ENCODE measurements around the gene ARG2.

Gene ARG2

DNA sequence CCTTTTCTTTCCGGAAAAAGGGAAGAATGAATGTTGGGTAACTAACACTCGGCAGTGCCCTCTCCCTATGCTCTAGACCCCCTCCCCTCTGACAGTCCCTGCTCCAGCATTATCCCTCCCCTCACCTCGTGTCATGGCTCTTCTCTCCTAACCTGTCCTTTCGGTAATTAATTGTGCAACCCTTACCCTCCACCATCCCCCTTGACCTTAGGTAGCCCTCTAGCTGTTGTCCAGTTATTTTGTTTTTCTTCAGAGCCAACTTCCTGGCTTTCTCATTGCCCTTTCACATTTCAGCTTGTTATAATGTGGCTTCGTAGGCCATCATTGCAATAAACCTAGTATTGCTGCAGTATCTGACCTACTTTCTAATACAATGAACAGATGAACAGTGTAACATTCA lies 11.2 kb downstream of the ARG2 start:
- Histone ChIP-seq H3K9me3 (no peaks in the 10 kb centered on the region), H3K27me3 (no peaks in the 10 kb centered on the region), H3K27ac (no peak overlapping the region), H3K36me3 (peaks cover 0 to 5% (median 0%) of the 10 kb centered on the region in 3 donors), H3K4me1 (no peaks in the 10 kb centered on the region), H3K4me3 (no peak overlapping the region)
- TF ChIP-seq, protein P1, sequence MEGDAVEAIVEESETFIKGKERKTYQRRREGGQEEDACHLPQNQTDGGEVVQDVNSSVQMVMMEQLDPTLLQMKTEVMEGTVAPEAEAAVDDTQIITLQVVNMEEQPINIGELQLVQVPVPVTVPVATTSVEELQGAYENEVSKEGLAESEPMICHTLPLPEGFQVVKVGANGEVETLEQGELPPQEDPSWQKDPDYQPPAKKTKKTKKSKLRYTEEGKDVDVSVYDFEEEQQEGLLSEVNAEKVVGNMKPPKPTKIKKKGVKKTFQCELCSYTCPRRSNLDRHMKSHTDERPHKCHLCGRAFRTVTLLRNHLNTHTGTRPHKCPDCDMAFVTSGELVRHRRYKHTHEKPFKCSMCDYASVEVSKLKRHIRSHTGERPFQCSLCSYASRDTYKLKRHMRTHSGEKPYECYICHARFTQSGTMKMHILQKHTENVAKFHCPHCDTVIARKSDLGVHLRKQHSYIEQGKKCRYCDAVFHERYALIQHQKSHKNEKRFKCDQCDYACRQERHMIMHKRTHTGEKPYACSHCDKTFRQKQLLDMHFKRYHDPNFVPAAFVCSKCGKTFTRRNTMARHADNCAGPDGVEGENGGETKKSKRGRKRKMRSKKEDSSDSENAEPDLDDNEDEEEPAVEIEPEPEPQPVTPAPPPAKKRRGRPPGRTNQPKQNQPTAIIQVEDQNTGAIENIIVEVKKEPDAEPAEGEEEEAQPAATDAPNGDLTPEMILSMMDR (IDR thresholded peaks at IDR 0.05): no peak
- intact Hi-C loops (cut with DNase I; ENCODE audit: low total_unique reads): no loop called here
- no peak for DNase-seq

DNA sequence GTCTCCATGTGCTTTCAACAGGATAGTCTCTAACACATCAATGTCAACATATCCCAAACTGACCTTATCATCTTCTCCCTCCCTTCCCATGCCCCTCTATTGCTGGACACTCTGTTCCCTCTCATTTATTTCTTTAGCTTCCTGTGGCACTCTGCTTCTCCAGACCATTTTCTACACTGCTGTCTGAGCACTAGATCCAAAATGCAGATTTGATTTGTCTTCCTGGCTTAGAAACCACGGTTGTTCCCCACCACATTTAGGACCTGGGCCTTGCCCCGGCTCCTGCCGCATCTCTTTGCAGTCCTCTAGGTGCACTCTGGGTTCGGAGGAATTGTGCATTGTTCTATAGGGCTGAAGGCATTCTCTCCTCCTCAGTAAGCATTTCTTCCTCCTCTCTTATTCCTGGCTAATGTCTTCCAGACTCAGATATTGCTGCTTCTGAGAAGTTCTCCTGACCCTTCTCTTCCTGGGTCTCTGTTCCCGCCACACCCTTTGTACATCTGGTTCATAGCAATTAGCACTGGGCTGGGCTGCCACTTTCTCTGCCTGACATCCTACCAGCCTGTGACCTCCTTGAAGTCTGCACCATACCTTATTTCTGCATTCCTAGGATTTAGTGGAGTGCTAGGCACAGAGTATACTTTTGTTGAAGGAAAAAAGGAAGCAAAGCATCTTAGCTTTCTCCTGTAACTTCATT lies 13.9 kb downstream of the ARG2 start:
- Histone ChIP-seq H3K27ac (no peak overlapping the region), H3K36me3 (peaks cover 0 to 5% (median 0%) of the 10 kb centered on the region in 3 donors), H3K9me3 (no peaks in the 10 kb centered on the region), H3K27me3 (no peaks in the 10 kb centered on the region), H3K4me3 (no peak overlapping the region), H3K4me1 (no peaks in the 10 kb centered on the region)
- DNase-seq: no peak
- intact Hi-C loops (cut with DNase I; ENCODE audit: low total_unique reads): no loop called here
- TF ChIP-seq, protein P1 (IDR thresholded peaks at IDR 0.05): no peak

DNA sequence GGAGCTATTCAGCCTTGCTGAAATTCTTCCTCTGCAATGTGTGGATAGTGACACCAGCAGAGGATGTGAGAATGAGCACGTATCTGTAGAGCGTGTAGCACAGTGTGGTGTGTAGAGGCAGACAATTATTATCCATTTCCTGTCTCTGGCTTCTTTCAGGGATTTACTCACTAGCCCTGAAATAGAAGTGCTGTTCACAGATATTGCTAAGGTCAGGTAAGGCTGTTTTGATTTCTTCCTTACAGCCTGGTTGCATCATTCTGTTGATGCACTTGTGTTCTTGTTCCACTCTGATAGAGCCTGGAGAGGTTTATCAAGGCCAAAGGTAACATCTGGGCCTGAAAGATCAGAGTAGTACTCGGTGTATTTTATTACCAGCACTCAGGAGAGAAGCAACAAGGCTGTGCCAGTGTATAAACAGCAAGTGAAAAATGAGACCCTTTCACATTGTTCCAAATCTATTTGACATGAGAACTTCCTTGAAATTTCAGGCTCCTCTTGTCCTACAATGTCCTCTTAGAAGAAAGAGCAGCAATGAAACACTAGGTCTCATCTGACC lies 16.7 kb downstream of the ARG2 start:
- Histone ChIP-seq H3K36me3 (peaks cover 0 to 5% (median 0%) of the 10 kb centered on the region in 3 donors), H3K9me3 (no peaks in the 10 kb centered on the region), H3K4me3 (no peak overlapping the region), H3K4me1 (no peaks in the 10 kb centered on the region), H3K27me3 (no peaks in the 10 kb centered on the region), H3K27ac (no peak overlapping the region)
- TF ChIP-seq, protein P1 (IDR thresholded peaks at IDR 0.05): no peak
- no peak for DNase-seq
- intact Hi-C loops (cut with DNase I; ENCODE audit: low total_unique reads): no loop called here

DNA sequence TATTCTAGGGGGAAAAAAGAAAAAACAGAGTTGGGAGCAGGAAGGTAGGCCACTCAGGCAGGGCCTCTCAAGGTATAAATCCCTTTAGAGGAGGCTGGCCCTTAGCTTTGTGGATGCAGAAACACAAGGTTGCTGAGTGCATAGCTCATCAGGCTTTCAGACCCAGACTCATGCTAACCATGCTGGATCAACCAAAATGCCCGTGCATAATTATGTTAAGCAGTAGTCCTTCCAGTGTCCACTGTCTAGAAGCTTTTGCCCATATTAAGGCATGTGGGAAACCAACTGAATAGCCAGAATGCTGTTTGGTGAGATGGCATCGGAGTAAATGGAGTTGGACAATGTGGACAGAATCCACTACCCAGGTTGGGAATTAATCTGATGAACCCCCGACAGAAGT lies 18.9 kb downstream of the ARG2 start:
- no peak for DNase-seq
- H3K27ac ChIP-seq: no peak overlapping the region
- H3K4me1 ChIP-seq: no peaks in the 10 kb centered on the region
- TF ChIP-seq, protein P1 (IDR thresholded peaks at IDR 0.05): no peak
- H3K36me3 ChIP-seq: peaks cover 0 to 5% (median 0%) of the 10 kb centered on the region in 3 donors
- H3K9me3 ChIP-seq: no peaks in the 10 kb centered on the region
- H3K4me3 ChIP-seq: no peak overlapping the region
- intact Hi-C loops (cut with DNase I; ENCODE audit: low total_unique reads): no loop called here
- no peaks in the 10 kb centered on the region for H3K27me3 ChIP-seq

DNA sequence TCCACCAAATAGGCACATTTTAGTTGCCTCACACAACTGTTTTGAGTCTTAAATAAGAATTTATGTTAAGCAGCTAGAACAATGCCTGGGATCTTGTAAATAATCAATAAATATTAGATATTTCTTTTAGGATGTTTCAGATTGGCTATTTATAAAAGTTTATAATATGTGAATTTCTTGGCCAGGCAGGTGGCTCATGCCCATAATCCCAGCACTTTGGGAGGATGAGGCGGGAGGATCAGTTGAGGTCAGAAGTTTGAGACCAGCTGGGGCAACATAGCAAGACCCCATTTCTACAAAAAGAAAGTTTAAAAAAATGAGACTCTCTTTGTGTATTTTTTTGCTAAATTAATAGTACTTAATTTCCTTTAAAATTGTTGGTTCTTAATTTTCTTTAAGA lies 21.8 kb downstream of the ARG2 start:
- no peak overlapping the region for H3K4me3 ChIP-seq
- no peaks in the 10 kb centered on the region for H3K27me3 ChIP-seq
- no peaks in the 10 kb centered on the region for H3K4me1 ChIP-seq
- TF ChIP-seq, protein P1 (IDR thresholded peaks at IDR 0.05): no peak
- no peak for DNase-seq
- H3K9me3 ChIP-seq: no peaks in the 10 kb centered on the region
- peaks cover 0 to 11% (median 0%) of the 10 kb centered on the region in 3 donors for H3K36me3 ChIP-seq
- no peak overlapping the region for H3K27ac ChIP-seq
- intact Hi-C loops (cut with DNase I; ENCODE audit: low total_unique reads): no loop called here
